Heart right ventricle (tissue), 16 donors: Measurements from ENCODE around the gene C12orf42. TPM values are rescaled to one million over a fixed set of nuclear protein-coding genes. Genes with fewer than 3 reads are reported as not detected.
"Not testable (repeated sequence)": the region's sequence is repeated elsewhere in the genome, so short reads cannot be mapped to it uniquely, and the experiment has no call there.

Experiments used
- ATAC-seq, 8 donors: fragments of 200-7000 bp; cut with Tn5 transposase; one replicate each; pipeline ENCODE4 v1.9.1; 2020; ENCODE audit warnings: mild to moderate bottlenecking in 8 of 8, moderate library complexity in 8 of 8, moderate number of reproducible peaks in 1 of 8
- DNase-seq, 2 donors: peaks; one replicate each; pipeline ENCODE4 v3.0.0-alpha.2; 2020
- H3K27ac ChIP-seq, 10 donors: fragments of 200-600 bp; sonication (generic) in 2 of 10; one replicate each; pipeline versions ENCODE4 v1.5.0 to v1.8.0; 2020 to 2022; ENCODE audit warnings: mild to moderate bottlenecking in 3 of 10
- H3K27me3 ChIP-seq, 7 donors: fragments of 200-600 bp; one replicate each; pipeline ENCODE4 v1.8.0; 2021 to 2022; ENCODE audit warnings: mild to moderate bottlenecking in 2 of 7
- H3K36me3 ChIP-seq, 9 donors: fragments of 200-600 bp; sonication (generic) in 1 of 9; one replicate each; pipeline versions ENCODE4 v1.5.0 to v1.8.0; 2020 to 2022; ENCODE audit warnings: mild to moderate bottlenecking in 2 of 9
- H3K4me1 ChIP-seq, 9 donors: fragments of 200-600 bp; sonication (generic) in 1 of 9; one replicate each; pipeline versions ENCODE4 v1.5.0 to v1.8.0; 2020 to 2022; ENCODE audit warnings: mild to moderate bottlenecking in 4 of 9
- H3K4me3 ChIP-seq, 10 donors: fragments of 200-600 bp; sonication (generic) in 2 of 10; one replicate each; pipeline versions ENCODE4 v1.5.0 to v1.8.0; 2020 to 2022; ENCODE audit warnings: mild to moderate bottlenecking in 7 of 10, moderate library complexity in 2 of 10
- H3K9me3 ChIP-seq, 11 donors: fragments of 200-600 bp in 10 of 11; sonication (generic) in 2 of 11; one replicate each; pipeline versions ENCODE4 v1.5.0 to v1.8.0; 2013 to 2022; ENCODE audit warnings: mild to moderate bottlenecking in 2 of 11, control low read depth in 1 of 11, moderate library complexity in 1 of 11
- CTCF ChIP-seq, 9 donors: fragments of 200-600 bp; sonication (generic) in 2 of 9; IDR thresholded peaks; one replicate each; pipeline versions ENCODE4 v1.5.0 to v1.8.0; 2021 to 2022; ENCODE audit warnings: antibody characterized with exemption in 9 of 9, mild to moderate bottlenecking in 5 of 9, moderate library complexity in 1 of 9
- WGBS, 2 donors: extraction: QIAGEN DNeasy Blood & Tissue Kit; methylation state at CpG; one replicate each; pipeline ENCODE4 v1.1.7; 2013; ENCODE audit warnings: inconsistent platforms in 1 of 2; 5-methylcytosine and 5-hydroxymethylcytosine counted together
- intact Hi-C, 10 donors: fragments of 100-400 bp; cut with DNase I; formaldehyde crosslinking; loops; one replicate each; pipeline versions ENCODE4 v1.11.1 to v1.14.2; 2022
- polyA plus RNA-seq, 2 donors: library from polyadenylated mRNA; stranded (reverse); fragments of 200-250 nt; gene quantifications; one replicate each; pipeline ENCODE4 v1.2.3, GENCODE V29; 2013
- total RNA-seq, 10 donors: library from RNA; stranded (reverse); fragmentation: NEBNext Ultra II Directional in 3 of 10; extraction: Animal tissue kit (Norgen Biotek cat#: 25700) in 3 of 10; gene quantifications; one replicate each; pipeline versions ENCODE4 v1.2.1 to v1.2.4, GENCODE V29; 2021 to 2023
- donor health status: Arrhythmogenic right ventricular cardiomyopathy.
- donor health status: ischemic (EF 13 %, LVEDD 7.1; RV severe dilation, severe dysfunction).
- donor health status: healthy with polysubstance abuse.
- donor health status: DM: no; HTN: yes; CAD: no.
- donor health status: DM: no; HTN: no; CAD: no.
- donor health status: ischemic (EF 25% LVEDD 6.9; RV normal size, moderate dysfunction).
- donor health status: ischemic (EF 25% LVEDD 5.7; RV mildly dilated, moderate dysfunction).
- donor health status: healthy.
- donor health status: DM: yes; HTN: yes; CAD: no.
- donor health status: Ischemic cardiomyopathy.
- donor health status: ischemic (EF 35%, LVEDD 5.7; RV mildly dilated, moderate dysfunction).
- donor health status: nonischemic (EF 11% LVEDD 7.7; RV severe dilation, severe dysfunction).
- donor health status: DM: yes; HTN: yes; CAD: no.
- donor health status: PGD.
- donor health status: ischemic (EF 29% LVEDD 5.4; RV normal size, mild dysfunction).
- donor health status: nonischemic (EF 23%, LVEDD 6.1; RV moderate dilation, normal function).

Gene C12orf42
- total and polyA plus RNA-seq, 12 donors, result 0.21 TPM; not detected in 11

GRCh38 chr12:103431950-103432349, 63.8 kb downstream of the C12orf42 start:
- ATAC-seq, result no peak
- no peaks in the 10 kb centered on the region for H3K36me3 ChIP-seq
- no peaks in the 10 kb centered on the region for H3K27me3 ChIP-seq
- TF ChIP-seq CTCF (IDR thresholded peaks at IDR 0.05), result no peak
- H3K27ac ChIP-seq, result no peak overlapping the region
- H3K4me3 ChIP-seq, result no peak overlapping the region
- peaks cover 0 to 42% (median 0%) of the 10 kb centered on the region in 11 donors for H3K9me3 ChIP-seq
- no peak for DNase-seq
- 80% methylated on average over 2 of the region's 2 CpGs for WGBS, 2 donors
- no peaks in the 10 kb centered on the region for H3K4me1 ChIP-seq
- intact Hi-C loops, result no loop called here

- Histone ChIP-seq H3K36me3 (no peaks in the 10 kb centered on the region), H3K27me3 (no peaks in the 10 kb centered on the region), H3K4me3 (no peak overlapping the region), H3K27ac (no peak overlapping the region), H3K9me3 (peaks cover 0 to 48% (median 0%) of the 10 kb centered on the region in 11 donors), H3K4me1 (no peaks in the 10 kb centered on the region)
- ATAC-seq (no peak), DNase-seq (no peak)
- WGBS, 2 donors, result 86 to 95% methylated on average over 1 of the region's 1 CpG
- no peak for TF ChIP-seq CTCF (IDR thresholded peaks at IDR 0.05)
- intact Hi-C loops, result no loop called here
These were observed 64.4 kb downstream of the C12orf42 start for GRCh38 chr12:103431387-103431786.

- H3K27ac ChIP-seq, H3K27me3 ChIP-seq, H3K36me3 ChIP-seq, H3K4me3 ChIP-seq, intact Hi-C loops, ATAC-seq, DNase-seq, H3K4me1 ChIP-seq: not testable (repeated sequence)
- WGBS, 2 donors, result 61 to 66% methylated on average over 6 of the region's 6 CpGs
- H3K9me3 ChIP-seq, result peaks cover 0 to 37% (median 0%) of the 10 kb centered on the region in 11 donors
These were observed 70.1 kb downstream of the C12orf42 start for GRCh38 chr12:103425674-103426073.

GRCh38 chr12:103424849-103425586, 70.8 kb downstream of the C12orf42 start:
- intact Hi-C loops, ATAC-seq, DNase-seq: not testable (repeated sequence)

GRCh38 chr12:103423516-103423910, 72.3 kb downstream of the C12orf42 start:
- 68 to 71% methylated on average over 2 of the region's 2 CpGs for WGBS, 2 donors
- Histone ChIP-seq H3K36me3 (no peaks in the 10 kb centered on the region), H3K4me1 (no peaks in the 10 kb centered on the region), H3K27ac (no peak overlapping the region), H3K9me3 (peaks cover 0 to 33% (median 0%) of the 10 kb centered on the region in 11 donors), H3K4me3 (no peak overlapping the region), H3K27me3 (no peaks in the 10 kb centered on the region)
- ATAC-seq (no peak), DNase-seq (no peak)
- intact Hi-C loops, result no loop called here
- no peak for TF ChIP-seq CTCF (IDR thresholded peaks at IDR 0.05)

More at GRCh38 chr12:103424849-103425586, 70.8 kb downstream of the C12orf42 start:
- not testable (repeated sequence) for H3K27me3 ChIP-seq, H3K4me1 ChIP-seq, H3K4me3 ChIP-seq, H3K36me3 ChIP-seq, H3K27ac ChIP-seq
- H3K9me3 ChIP-seq, result peaks cover 0 to 37% (median 0%) of the 10 kb centered on the region in 11 donors
- 56 to 69% methylated on average over 9 of the region's 9 CpGs for WGBS, 2 donors
